CD4-positive, alpha-beta T cell treated with Interleukin-17A for 1 hour (primary cell): Measurements from ENCODE around the gene ATP6V0E1.

ENCODE experiments used
- DNase-seq: peaks from one replicate; pipeline ENCODE4 v3.0.0-alpha.2; 2020

The ATP6V0E1 gene

DNA sequence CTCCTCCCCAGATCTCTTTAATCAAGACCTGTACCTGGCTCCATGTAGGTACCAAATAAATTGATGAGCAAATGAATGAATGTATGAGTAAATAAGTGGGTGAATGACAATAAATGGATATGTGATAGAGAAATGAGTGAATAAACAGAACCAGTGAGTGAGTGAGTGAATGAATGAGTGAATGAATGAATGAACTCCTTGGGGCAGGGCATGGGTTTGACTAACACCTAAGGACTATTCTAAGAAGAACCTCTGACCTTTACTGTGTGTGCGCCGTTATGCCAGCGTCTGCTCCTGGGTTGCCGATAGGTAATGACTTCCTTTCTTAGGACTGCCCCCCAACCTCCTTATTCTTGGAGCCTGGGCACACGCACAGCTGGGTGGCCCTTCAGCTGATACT, 26.1 kb upstream of the ATP6V0E1 start:
- DNase-seq, result no peak

DNA sequence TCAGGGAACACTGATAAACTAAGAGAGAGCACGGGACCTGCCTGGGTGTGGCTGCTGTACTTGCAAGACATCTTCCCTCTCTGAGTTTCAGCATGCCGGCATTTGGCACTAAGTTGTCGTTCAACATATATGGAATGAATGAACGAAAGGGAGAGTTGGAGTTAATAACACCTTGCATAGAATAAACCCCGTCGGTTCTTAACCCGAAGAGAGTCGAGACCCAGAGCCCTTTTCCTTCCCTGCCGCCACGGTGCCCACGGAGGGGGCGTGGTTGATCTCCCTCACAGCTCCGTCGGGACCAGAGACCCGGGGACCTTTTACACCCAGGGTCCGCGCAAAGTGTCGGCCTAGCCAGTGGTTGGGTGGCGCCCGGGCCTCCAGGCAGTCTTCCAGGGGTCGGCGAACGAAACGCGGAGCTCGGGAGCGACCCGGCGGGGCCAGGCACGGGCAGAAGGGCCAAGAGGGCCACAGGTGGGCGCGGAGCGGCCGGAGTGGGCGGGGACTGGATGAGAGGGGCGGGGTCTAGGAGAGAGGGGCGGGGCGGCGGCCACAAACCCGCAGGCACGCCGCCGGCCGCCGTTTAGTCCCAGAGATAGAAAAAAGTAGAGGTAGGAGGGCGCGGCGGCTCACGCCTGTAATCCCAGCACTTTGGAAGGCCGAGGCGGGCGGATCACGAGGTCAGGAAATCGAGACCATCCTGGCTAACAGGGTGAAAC, 25.1 kb upstream of the ATP6V0E1 start:
- DNase-seq, result peak; percentile 69

DNA sequence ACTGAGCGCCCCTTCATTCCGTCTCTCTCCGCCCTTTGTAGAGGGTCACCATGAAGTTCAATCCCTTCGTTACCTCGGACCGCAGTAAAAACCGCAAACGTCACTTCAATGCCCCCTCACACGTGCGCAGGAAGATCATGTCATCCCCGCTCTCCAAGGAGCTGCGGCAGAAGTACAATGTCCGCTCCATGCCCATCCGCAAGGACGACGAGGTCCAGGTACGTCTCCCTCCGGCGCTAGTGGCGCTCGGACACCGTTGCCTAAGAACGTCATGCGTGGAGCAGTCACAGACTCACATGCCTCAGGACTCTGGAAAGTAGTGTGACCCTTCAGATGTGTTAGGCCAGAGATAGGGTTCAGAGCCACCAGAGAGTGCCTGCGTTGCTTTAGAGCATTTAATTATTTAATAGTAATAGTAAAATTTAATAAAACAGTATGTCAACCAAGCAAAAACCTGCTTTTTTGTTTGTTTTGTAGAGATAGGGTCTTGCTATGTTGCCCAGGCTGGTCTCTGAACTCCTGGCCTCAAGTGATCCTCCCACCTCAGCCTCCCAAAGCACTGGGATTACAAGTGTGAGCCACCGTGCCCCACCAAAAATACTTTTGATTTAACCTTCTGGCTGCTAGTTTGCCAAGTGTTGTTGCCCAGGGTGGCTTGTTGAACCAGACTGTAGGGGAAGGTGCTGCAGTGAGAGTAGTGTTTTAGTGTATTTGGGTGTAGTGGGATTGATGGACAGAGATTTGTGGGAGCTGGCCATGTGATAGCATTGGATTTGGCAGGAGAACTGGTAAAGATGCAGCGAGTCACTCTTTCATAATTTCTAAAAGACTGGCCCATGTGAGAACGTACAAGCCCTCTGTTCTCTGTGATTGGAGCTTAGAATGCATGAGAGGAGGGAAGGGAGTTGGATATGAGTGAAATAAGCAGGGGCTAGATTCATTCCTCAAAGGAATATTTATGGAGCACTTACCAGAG, 23.5 kb upstream of the ATP6V0E1 start:
- DNase-seq, result no peak

DNA sequence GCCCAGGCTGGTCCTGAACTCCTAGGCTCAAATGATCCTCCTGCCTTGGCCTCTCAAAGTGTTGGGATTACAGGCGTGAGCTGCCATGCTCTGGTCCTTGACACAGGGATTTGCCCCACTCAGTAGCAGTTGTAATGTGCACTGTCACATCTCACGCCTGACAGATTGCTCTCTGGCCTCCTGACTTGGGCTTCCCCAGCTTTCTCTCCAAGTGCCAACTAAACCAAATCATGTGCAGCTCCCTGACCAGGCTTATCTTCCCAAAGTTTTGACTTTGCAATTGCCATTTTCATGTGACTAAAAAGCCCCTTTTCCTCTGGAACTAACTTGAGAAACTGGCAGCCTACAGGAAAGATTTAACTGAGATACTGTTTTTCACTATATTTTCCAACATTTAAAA, 13.7 kb upstream of the ATP6V0E1 start:
- no peak for DNase-seq

DNA sequence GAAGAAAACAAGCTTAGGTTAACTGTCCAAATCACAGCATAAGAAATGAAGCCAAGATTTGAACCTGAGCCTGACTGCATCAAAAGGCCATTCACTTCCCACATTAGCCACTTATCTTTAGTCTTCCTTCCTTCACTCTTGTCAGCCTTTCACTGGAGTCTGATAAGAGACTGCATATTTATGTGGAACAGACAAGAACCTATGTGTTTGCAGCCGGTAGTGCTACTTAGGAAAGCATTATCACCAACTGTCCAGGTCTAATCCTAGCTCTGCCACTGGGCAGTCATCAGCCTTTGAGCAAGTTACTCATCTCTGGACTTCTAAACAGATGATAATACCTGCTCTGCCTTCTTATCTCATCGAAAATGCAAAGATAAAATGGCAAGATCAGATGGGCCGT, 12.1 kb upstream of the ATP6V0E1 start:
- DNase-seq, result no peak

DNA sequence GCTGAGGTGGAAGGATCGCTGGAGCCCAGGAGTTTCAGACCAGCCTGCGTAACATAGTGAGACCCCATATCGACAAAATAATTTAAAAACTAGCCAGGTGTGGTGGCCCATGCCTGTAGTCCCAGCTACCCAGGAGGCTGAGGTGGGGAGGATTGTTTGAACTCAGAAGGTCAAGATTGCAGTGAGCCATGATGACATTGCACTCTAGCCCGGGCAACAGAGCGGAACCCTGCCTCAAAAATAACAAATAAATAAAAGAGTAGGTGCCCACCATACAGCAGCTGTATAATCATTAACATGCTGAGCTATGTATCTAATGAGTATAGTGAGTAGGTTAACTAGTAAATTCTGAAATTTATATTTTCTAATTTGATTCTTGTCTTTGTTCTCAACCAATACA, 11.0 kb upstream of the ATP6V0E1 start:
- no peak for DNase-seq

DNA sequence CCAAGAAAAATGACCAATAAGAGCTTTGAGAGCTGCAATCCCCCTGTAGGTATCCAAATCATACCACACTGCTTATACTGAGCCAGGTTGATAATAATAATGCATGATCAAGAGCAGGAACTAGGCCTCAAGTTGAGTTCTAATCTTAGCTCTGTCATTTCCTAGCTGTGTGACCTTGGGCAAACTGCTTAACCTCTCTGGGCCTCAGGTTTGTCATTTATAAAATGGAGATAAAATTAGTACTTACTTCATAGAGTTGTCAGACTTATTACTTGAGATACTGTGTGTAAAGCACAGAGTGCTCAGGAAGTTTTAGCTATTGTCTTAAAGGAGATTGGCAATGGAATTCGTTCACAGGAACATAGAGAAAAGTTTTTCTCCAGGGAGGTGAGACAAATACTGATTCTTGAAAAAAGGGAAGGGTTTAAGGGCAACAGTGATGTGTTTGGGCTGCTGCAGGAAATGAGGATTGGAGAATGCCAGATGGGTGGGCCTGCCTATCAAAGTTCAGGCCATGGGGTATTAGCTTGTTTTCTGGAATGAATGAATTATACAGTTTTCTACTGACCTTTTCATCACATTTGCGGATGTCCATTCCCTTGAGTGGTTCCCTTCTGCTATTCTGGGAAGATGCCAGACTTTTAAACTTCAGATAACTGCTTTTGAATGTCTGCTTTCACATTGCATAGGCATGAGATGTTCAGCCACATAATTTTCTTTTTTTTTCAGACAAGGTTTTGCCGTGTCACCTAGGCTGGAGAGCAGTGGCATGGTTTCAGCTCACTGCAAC, 10.2 kb upstream of the ATP6V0E1 start:
- no peak for DNase-seq

DNA sequence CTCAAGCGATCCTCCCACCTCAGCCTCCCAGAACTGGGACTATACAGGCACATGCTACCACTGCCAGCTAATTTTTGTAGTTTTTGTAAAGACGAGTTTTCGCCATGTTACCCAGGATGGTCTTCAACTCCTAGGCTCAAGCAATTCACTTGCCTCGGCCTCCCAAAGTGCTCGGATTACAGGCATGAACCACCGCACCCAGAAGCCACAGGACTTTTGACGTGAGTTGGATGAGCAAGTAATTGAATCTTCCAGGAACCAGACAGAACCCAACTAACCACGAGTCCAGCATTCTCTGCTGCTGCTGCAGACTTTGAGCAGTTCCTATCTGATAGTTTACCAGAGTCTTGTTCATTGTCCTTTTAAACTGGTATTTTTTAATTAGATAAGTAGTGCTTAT, 9.6 kb upstream of the ATP6V0E1 start:
- no peak for DNase-seq

DNA sequence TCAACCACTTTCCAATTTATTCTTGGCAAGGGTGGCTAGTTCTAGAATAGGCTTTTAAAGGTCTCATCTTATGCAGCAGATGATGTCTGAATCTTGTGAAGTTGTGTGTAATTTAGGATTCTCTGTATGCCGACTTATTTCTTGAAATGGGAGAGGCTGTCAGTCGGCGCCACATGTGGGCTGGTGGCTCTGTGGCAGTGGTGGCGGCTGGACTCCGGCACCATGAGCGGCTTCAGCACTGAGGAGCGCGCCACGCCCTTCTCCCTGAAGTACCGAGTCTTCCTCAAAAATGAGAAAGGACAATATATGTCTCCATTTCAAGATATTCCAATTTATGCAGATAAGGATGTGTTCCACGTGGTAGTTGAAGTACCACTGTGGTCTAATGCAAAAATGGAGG, 8.3 kb upstream of the ATP6V0E1 start:
- no peak for DNase-seq

DNA sequence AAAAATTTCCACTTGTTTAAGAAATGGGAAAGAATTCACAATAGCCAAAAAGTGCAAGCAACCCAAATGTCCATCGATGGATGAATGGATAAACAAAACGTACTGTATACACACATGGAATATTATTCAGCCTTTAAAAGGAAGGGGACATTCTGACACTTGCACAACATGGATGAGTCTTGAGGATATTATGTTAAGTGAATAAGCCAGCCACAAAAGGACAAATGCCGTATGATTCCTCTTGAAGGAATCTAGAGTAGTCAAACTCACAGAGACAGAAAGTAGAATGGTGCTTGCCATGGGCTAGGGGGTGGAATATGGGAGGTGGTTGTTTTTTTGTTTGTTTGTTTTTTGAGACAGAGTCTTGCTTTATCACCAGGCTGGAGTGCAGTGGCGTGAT, 3.8 kb upstream of the ATP6V0E1 start:
- DNase-seq, result no peak

DNA sequence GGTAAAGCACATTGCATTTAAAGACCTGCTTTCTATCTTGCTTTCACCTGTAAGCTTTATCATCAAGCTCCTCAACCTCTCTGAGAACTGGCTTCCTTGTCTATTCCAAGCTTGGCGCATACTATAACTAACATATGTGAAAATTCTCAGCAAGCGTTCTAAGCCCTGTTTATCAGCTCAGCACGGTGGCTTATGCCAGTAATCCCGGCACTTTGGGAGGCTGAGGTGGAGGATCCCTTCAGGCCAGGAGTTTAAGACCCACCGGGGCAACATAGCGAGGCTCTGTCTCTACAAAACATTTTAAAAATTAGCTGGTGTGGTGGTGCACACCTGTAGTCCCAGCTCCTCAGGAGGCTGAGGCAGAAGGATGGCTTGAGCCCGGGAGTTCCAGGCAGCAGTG, 1.6 kb upstream of the ATP6V0E1 start:
- DNase-seq, result no peak

DNA sequence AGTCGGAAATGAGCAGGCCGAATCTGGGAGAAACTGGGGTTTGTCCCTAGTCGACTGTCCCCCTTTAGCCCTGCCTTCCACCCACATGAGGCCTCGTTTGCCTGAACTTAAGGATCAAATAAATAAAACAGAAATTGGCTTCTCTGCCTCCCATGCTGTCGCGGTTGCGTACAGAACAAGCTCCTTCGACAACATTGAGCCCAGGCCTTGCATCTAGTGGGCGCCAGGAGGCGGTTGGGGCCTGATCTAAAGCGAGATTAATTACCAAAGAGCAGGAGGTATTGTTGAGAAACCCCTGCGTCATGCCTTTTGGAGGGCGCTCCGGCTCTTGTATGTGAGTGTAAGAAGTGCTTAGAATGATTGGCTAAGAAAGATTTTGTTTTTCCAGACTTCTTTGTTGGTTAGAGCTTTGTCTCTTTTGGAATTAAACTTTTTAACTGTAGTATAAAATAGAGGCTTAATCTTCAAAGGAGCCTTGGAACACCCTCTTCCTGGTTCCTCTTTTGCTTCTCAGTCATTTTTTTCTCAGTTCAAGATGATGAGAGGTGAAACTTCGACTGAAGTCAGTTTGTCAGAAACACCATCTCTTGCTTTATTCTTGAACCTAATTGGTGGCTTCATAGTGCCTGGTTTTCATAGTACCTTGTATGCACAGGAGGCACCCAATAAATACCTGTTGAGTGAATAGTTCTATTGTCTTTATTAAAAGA, 828 bp downstream of the ATP6V0E1 start:
- DNase-seq, result peak; percentile 82

DNA sequence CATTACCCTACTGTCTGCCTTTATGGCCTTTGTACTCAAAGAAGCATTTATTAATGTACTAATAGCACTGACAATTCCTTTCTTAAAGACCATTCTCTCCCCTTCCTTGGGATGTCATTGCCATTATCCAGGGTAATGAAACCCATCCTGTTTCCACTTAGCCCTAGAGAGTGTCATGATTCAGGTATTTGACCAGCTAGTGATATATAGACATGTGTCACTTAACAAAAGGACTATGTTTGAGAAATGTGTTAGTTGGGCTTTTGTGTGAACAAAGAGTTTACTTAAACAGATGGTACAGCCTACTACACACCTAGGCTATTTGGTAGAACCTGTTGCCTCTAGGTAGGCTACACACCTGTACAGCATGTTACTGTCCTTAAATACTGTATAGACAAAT, 2.0 kb downstream of the ATP6V0E1 start:
- no peak for DNase-seq

DNA sequence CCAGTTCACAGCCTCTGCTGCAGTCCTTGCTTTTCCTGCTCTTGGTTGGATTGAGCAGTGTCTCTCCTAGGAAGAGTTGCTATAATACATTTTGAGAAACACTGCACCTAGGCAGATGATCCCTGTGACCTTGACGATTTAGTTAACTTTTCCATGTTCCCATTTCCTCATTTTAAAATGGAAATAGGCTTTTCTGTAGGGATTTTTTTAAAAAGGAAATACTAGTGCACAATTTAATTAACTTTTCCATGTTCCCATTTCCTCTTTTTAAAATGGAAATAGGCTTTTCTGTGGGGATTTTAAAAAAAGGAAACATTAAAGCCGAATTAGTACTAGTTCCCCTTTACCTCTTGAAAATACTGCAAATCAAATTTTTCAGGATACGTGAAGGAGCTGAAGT, 4.7 kb downstream of the ATP6V0E1 start:
- DNase-seq, result no peak

DNA sequence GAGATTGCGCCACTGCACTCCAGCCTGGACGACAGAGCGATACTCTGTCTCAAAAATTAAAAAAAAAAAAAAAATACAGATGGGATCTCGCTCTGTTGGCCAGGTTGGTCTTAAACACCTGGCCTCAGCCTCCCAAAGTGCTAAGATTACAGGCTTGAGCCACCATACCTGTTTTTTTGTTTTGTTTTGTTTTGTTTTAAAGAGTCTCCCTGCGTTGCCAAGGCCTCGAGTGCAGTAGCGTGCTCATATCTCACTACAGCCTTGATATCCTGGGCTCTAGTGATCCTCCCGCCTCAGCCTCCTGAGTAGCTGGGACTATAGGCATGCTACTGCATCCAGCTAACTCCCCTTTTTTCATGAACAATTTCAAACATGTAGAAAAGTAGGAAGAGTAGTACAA, 7.2 kb downstream of the ATP6V0E1 start:
- no peak for DNase-seq

DNA sequence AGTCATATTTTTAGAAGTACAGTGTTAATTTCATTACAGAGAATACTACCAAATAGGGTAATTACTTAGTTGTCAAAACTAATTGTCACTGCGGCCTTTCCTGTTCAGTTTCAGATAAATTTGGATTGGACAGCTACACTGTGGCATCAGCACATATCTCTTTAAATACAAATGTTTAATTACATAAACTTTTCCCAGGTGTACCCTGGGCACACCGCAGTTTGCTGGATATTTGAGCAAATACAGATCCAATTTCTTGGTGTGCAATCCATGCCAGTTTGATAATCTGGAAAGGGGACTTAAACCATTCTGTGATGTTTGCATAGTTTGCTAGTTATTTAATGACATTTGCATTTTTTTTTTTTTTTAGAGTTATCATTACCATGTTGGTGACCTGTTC, 10.8 kb downstream of the ATP6V0E1 start:
- DNase-seq, result no peak

DNA sequence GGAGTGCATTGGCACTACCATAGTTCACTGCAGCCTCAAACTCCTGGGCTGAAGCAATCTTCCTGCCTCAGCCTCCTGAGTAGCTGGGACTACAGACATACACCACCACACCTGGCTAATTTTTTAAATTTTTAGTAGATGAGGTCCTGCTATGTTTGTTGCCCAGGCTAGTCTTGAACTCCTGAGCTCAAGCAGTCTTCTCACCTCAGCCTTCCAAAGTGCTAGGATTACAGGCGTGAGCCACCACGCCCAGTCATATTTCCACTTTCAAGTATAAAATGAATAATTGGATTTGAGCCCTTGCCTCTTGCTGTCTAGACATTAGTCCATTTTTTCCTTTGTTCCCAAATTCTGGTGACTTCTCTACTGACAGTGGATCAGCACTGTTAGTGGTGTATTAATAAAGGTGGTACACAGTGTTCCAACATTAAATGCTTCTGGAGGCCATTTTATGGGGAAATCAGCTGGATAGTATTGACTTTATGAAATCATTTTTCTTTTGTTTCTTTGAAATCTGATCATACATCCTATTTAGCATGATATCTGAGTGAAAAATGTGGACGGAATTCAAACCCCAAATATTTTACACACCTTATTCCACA, 15.9 kb downstream of the ATP6V0E1 start:
- DNase-seq, result no peak

DNA sequence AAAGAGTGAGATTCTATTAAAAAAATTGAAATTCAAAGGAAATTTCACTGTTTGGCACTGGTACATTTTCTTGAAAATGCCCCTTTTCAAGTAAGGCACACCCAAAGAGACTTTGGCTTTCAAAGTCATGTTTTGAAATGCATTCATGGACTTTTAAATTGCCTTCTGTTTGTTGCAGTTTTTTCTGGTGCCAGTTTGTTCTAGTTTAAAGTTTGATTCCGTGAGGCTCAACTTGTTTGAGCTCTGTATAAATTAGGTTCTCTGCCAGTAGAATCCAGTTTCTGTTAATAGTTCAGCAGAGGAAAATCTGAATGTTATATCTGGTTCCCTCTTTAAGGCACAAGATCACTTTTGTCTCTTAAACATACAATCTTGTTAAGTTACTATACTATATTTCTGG, 16.4 kb downstream of the ATP6V0E1 start:
- no peak for DNase-seq

DNA sequence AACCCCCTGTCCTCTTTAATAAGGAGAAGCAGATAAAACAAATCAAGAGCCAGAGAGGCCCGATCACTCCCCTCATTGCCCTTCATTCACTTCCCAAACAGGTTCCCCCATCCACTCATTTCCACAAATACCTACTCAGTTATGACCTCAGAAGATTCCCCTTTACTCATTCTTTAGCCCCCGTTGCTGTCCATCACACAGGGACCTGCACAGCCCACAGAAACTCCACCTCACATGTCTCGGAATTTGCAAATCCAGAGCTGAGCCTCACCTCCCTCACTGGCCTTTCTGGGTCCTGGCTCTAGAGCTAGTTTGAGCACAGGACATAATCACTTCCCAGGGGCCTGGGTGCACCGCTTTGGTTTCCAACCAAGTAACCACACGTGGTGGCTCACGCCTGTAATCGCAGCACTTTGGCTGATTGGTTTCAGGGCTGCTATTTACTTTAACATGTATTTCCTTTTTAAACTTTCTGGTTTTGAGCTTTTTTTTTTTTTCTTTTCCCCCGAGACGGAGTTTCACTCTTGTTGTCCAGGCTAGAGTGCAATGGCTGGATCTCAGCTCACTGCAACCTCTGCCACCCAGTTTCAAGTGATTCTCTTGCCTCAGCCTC, 17.8 kb downstream of the ATP6V0E1 start:
- no peak for DNase-seq

DNA sequence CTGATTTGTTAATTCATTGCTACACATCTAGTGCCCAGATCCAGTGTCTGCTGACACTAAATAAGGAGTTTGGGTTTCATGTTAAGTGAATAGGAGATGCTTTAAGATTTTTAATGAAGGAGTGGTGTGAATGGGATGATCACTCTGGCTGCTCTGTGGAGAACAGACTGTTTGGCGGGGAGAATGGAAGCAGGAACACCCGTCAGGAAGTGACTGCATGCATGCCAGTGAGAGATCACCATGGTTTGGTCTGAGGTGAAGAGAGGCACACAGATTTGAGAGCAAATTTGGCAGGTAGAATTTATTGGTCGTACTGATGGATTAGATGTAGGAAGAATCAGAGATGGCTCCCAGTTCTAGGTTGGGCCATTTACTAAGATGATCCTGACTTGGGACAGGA, 19.8 kb downstream of the ATP6V0E1 start:
- DNase-seq, result no peak

DNA sequence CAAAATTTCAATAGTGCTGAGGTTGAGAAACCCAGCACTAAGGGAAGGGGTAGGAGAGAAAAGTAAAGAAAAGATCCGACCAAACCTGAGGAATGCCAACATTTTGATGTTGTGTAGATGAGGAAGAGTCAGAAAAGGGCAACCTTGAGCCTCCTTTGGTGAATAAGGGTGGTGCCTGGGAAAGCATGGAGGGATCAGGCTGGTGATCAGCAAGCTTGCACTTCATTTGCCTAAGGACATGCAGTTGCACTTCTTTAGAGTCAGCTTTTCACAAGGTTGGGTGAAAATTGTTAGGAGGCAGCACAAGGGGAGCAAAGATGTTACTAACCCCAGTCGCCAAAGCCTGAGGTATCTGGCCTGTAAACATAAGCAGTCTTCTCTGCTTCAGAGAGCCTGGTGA, 20.4 kb downstream of the ATP6V0E1 start:
- DNase-seq, result no peak

DNA sequence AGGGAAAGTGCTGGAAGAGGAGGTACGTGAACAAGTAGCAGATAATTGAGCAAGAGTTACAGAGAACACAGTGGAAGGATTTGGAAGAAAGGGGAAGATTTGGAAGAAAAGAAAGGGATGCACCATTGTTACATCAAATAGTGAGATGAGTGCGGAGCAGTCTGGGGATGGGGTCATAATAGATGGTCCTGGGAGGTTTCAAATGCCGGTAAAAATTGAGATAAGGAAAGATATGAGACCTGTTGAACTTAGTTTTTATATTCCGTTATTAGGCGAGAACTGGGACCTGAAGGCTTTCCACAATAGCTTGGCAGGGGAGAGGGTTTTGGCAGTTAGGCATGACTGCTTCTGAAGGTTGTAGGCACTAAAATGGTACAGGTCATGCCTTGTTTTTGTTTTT, 20.9 kb downstream of the ATP6V0E1 start:
- no peak for DNase-seq
